Keratinocyte (primary cell): ENCODE data around the gene CSGALNACT2.

Source experiments
- CTCF ChIP-seq, 3 experiments: IDR thresholded peaks in 1 of 3; conservative IDR thresholded peaks in 1 of 3; optimal IDR thresholded peaks in 1 of 3; 2 replicates in 2 of 3; 3 replicates in 1 of 3; pipeline versions ENCODE3 to v1.5.1; 2011; ENCODE audit warnings: low read length in 3 of 3, mild to moderate bottlenecking in 3 of 3, moderate library complexity in 2 of 3, control low read depth in 1 of 3, inconsistent platforms in 1 of 3; ENCODE audit not compliant: insufficient read depth in 2 of 3; ENCODE audit errors: extremely low read depth in 1 of 3
- EZH2 ChIP-seq: IDR thresholded peaks from one replicate; pipeline ENCODE4 v1.6.1; 2012; ENCODE audit warnings: inconsistent platforms, mild to moderate bottlenecking, low read length, moderate library complexity

- no peak for TF ChIP-seq CTCF (optimal IDR thresholded peaks at IDR 0.05 in 1 of 3, IDR thresholded peaks at IDR 0.05 in 1 of 3, conservative IDR thresholded peaks at IDR 0.05 in 1 of 3; ENCODE audit: extremely low read depth in 1 of 3, insufficient read depth in 2 of 3, low read length in 3 of 3)
- TF ChIP-seq EZH2, result no peak
Measured at GRCh38 chr10:43233601-43234430, 95.6 kb downstream of the CSGALNACT2 start.
